Gastrocnemius medialis (tissue), 4 donors: ENCODE results near the gene ITIH3.

ENCODE experiments used
- CTCF ChIP-seq, 5 experiments: fragments of 450-650 bp in 3 of 5; fragments of 200-600 bp in 2 of 5; sonication (generic) in 2 of 5; IDR thresholded peaks in 4 of 5; conservative IDR thresholded peaks in 1 of 5; 1 replicate in 4 of 5; 2 replicates in 1 of 5; pipeline ENCODE4 v1.5.1; 2016 to 2019; ENCODE audit warnings: antibody characterized with exemption in 5 of 5, mild to moderate bottlenecking in 3 of 5, moderate library complexity in 3 of 5
- POLR2A ChIP-seq, 2 donors: fragments of 450-650 bp; IDR thresholded peaks; one replicate each; pipeline ENCODE4 v1.6.1; 2017; ENCODE audit warnings: antibody characterized with exemption in 2 of 2, mild to moderate bottlenecking in 2 of 2, moderate library complexity in 2 of 2

- TF ChIP-seq CTCF (IDR thresholded peaks at IDR 0.05 in 4 of 5, conservative IDR thresholded peaks at IDR 0.05 in 1 of 5) (no peak), POLR2A (IDR thresholded peaks at IDR 0.05) (no peak)
These were observed 33.3 kb downstream of the ITIH3 start for GRCh38 chr3:52827866-52828376.
